Testis (tissue), 2 donors: ENCODE data around the gene ERC1.

ENCODE experiments used
- POLR2A ChIP-seq: fragments of 450-650 bp; IDR thresholded peaks from one replicate; pipeline ENCODE4 v1.6.1; 2017; ENCODE audit warnings: antibody characterized with exemption, mild to moderate bottlenecking, moderate library complexity
- TF ChIP-seq, protein P1 (sequence below), 3 experiments: fragments of 450-650 bp in 2 of 3; fragments of 200-600 bp in 1 of 3; sonication (generic) in 1 of 3; IDR thresholded peaks; one replicate each; pipeline ENCODE4 v1.5.1; 2016 to 2019; ENCODE audit warnings: antibody characterized with exemption in 3 of 3, mild to moderate bottlenecking in 2 of 3, moderate library complexity in 1 of 3

DNA sequence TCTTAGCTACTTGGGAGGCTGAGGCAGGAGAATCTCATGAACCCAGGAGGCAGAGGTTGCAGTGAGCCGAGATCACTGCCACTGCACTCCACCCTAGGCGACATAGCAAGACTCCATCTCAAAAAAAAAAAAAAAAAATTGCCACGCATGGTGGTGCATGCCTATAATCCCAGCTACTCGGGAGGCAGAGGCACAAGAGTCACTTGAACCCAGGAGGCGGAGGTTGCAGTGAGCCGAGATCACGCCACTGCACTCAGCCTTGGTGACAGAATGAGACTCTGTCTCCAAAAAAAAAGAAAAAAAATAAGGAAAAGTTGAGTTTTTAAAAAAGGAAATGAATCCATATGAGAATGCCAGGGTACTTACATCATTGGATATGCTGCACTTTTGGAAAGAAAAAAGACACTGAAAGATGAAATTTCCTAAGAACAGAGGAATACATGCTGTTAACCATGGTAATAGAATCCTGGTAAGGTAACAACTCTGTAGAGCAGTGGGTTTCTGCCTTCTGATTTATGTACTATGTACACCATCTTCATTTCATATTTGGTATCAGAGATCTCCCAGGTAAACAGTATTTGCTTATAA, 222.7 kb downstream of the ERC1 start:
- TF ChIP-seq, protein P1, sequence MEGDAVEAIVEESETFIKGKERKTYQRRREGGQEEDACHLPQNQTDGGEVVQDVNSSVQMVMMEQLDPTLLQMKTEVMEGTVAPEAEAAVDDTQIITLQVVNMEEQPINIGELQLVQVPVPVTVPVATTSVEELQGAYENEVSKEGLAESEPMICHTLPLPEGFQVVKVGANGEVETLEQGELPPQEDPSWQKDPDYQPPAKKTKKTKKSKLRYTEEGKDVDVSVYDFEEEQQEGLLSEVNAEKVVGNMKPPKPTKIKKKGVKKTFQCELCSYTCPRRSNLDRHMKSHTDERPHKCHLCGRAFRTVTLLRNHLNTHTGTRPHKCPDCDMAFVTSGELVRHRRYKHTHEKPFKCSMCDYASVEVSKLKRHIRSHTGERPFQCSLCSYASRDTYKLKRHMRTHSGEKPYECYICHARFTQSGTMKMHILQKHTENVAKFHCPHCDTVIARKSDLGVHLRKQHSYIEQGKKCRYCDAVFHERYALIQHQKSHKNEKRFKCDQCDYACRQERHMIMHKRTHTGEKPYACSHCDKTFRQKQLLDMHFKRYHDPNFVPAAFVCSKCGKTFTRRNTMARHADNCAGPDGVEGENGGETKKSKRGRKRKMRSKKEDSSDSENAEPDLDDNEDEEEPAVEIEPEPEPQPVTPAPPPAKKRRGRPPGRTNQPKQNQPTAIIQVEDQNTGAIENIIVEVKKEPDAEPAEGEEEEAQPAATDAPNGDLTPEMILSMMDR (IDR thresholded peaks at IDR 0.05): no peak
- no peak for TF ChIP-seq POLR2A
